AG09309 (cell line): Measurements from ENCODE around the gene PRM2.

Source experiments
- DNase-seq: peaks from one replicate; pipeline ENCODE4 v3.0.0-alpha.2; 2010; ENCODE audit warnings: low read depth
- H3K4me3 ChIP-seq: 2 replicates; pipeline ENCODE4 v1.5.1; 2011; ENCODE audit warnings: mild to moderate bottlenecking, low read depth, low read length, moderate library complexity; ENCODE audit not compliant: control insufficient read depth
- CTCF ChIP-seq: IDR thresholded peaks from 2 replicates; pipeline ENCODE4 v1.5.1; 2011; ENCODE audit warnings: mild to moderate bottlenecking, low read depth, low read length, inconsistent platforms; ENCODE audit not compliant: insufficient read depth, control insufficient read depth; ENCODE audit errors: missing control alignments

The PRM2 gene

GRCh38 chr16:11274964-11275363 is 1.3 kb downstream of the PRM2 start:
- no peak for TF ChIP-seq CTCF
- H3K4me3 ChIP-seq: no peak overlapping the region
- DNase-seq: no peak

GRCh38 chr16:11273721-11274324 is 2.5 kb downstream of the PRM2 start:
- no peak for TF ChIP-seq CTCF
- DNase-seq: no peak
- no peak overlapping the region for H3K4me3 ChIP-seq

GRCh38 chr16:11272921-11273720 is 3.2 kb downstream of the PRM2 start, which contains the start of gene PRM3:
PRM3 (minus strand) TSS chr16:11273629; CDS start chr16:11273595, 34 bp downstream.
- no peak for DNase-seq
- no peak for TF ChIP-seq CTCF
- H3K4me3 ChIP-seq: no peak within 1 kb of the TSS

- DNase-seq: no peak
- no peak for TF ChIP-seq CTCF
Measured at GRCh38 chr16:11272484-11272883, 3.8 kb downstream of the PRM2 start.

GRCh38 chr16:11271610-11272009 is 4.7 kb downstream of the PRM2 start:
- TF ChIP-seq CTCF: no peak
- H3K4me3 ChIP-seq: no peak overlapping the region
- DNase-seq: no peak

More at GRCh38 chr16:11272484-11272883, 3.8 kb downstream of the PRM2 start:
- no peak overlapping the region for H3K4me3 ChIP-seq

GRCh38 chr16:11270602-11271162 is 5.6 kb downstream of the PRM2 start:
- TF ChIP-seq CTCF: no peak
- H3K4me3 ChIP-seq: no peak overlapping the region
- DNase-seq: no peak
